ENCODE data around the gene KCNN3. TPM values are rescaled to one million over a fixed set of nuclear protein-coding genes. Genes with fewer than 3 reads are reported as not detected.

KCNN3 gene
- total RNA-seq, 2 donors from 2014 or later: 0.12 to 0.29 TPM

- no peak overlapping the region for H3K4me3 Mint-ChIP-seq
- no peak for ATAC-seq
- H3K27ac Mint-ChIP-seq: no peak overlapping the region
- no peak for DNase-seq
- H3K9me3 ChIP-seq (ENCODE audit: control insufficient read depth, low read length, poor library complexity, severe bottlenecking): no peaks in the 10 kb centered on the region
- peaks cover 3% of the 10 kb centered on the region for H3K4me1 Mint-ChIP-seq
- H3K36me3 Mint-ChIP-seq (ENCODE audit: low read depth): no peaks in the 10 kb centered on the region
- peaks cover 14% of the 10 kb centered on the region for H3K27me3 Mint-ChIP-seq
These were observed 49.4 kb downstream of the KCNN3 start for GRCh38 chr1:154820646-154821045.

- H3K36me3 Mint-ChIP-seq (ENCODE audit: low read depth): no peaks in the 10 kb centered on the region
- DNase-seq: no peak
- no peak for ATAC-seq
- no peak overlapping the region for H3K4me3 Mint-ChIP-seq
- no peak overlapping the region for H3K27ac Mint-ChIP-seq
- H3K9me3 ChIP-seq (ENCODE audit: control insufficient read depth, low read length, poor library complexity, severe bottlenecking): no peaks in the 10 kb centered on the region
- peaks cover 3% of the 10 kb centered on the region for H3K4me1 Mint-ChIP-seq
- peaks cover 14% of the 10 kb centered on the region for H3K27me3 Mint-ChIP-seq
These were observed 50.2 kb downstream of the KCNN3 start for GRCh38 chr1:154819628-154820590.

GRCh38 chr1:154818911-154819310, 51.2 kb downstream of the KCNN3 start:
- DNase-seq (no peak), ATAC-seq (no peak)
- no peaks in the 10 kb centered on the region for H3K9me3 ChIP-seq (ENCODE audit: control insufficient read depth, low read length, poor library complexity, severe bottlenecking)
- H3K4me3 Mint-ChIP-seq: no peak overlapping the region
- no peak overlapping the region for H3K27ac Mint-ChIP-seq
- H3K27me3 Mint-ChIP-seq: peaks cover 14% of the 10 kb centered on the region
- peaks cover 3% of the 10 kb centered on the region for H3K4me1 Mint-ChIP-seq
- no peaks in the 10 kb centered on the region for H3K36me3 Mint-ChIP-seq (ENCODE audit: low read depth)

GRCh38 chr1:154816937-154817336, 53.1 kb downstream of the KCNN3 start:
- no peak for DNase-seq
- no peaks in the 10 kb centered on the region for H3K9me3 ChIP-seq (ENCODE audit: control insufficient read depth, low read length, poor library complexity, severe bottlenecking)
- Mint-ChIP-seq H3K4me1 (no peaks in the 10 kb centered on the region), H3K27ac (peak overlapping the region; percentile 12), H3K27me3 (peaks cover 20% of the 10 kb centered on the region), H3K36me3 (ENCODE audit: low read depth) (no peaks in the 10 kb centered on the region), H3K4me3 (no peak overlapping the region)
- ATAC-seq: no peak

GRCh38 chr1:154816369-154816768, 53.7 kb downstream of the KCNN3 start:
- peaks cover 20% of the 10 kb centered on the region for H3K27me3 Mint-ChIP-seq
- peak overlapping the region; percentile 12 for H3K27ac Mint-ChIP-seq
- H3K4me3 Mint-ChIP-seq: no peak overlapping the region
- no peaks in the 10 kb centered on the region for H3K36me3 Mint-ChIP-seq (ENCODE audit: low read depth)
- no peaks in the 10 kb centered on the region for H3K4me1 Mint-ChIP-seq
- DNase-seq: no peak
- no peak for ATAC-seq
- no peaks in the 10 kb centered on the region for H3K9me3 ChIP-seq (ENCODE audit: control insufficient read depth, low read length, poor library complexity, severe bottlenecking)

- no peaks in the 10 kb centered on the region for H3K36me3 Mint-ChIP-seq (ENCODE audit: low read depth)
- ATAC-seq (no peak), DNase-seq (no peak)
- H3K4me1 Mint-ChIP-seq: peaks cover 8% of the 10 kb centered on the region
- H3K4me3 Mint-ChIP-seq: no peak overlapping the region
- H3K9me3 ChIP-seq (ENCODE audit: control insufficient read depth, low read length, poor library complexity, severe bottlenecking): no peaks in the 10 kb centered on the region
- peaks cover 20% of the 10 kb centered on the region for H3K27me3 Mint-ChIP-seq
- H3K27ac Mint-ChIP-seq: no peak overlapping the region
These were observed 56.1 kb downstream of the KCNN3 start for GRCh38 chr1:154813846-154814505.

GRCh38 chr1:154813300-154813816, 56.7 kb downstream of the KCNN3 start:
- H3K9me3 ChIP-seq (ENCODE audit: control insufficient read depth, low read length, poor library complexity, severe bottlenecking): no peaks in the 10 kb centered on the region
- H3K4me3 Mint-ChIP-seq: no peak overlapping the region
- ATAC-seq (no peak), DNase-seq (no peak)
- no peaks in the 10 kb centered on the region for H3K36me3 Mint-ChIP-seq (ENCODE audit: low read depth)
- H3K27me3 Mint-ChIP-seq: peaks cover 22% of the 10 kb centered on the region
- peaks cover 8% of the 10 kb centered on the region for H3K4me1 Mint-ChIP-seq
- no peak overlapping the region for H3K27ac Mint-ChIP-seq

GRCh38 chr1:154812877-154813276, 57.2 kb downstream of the KCNN3 start:
- Mint-ChIP-seq H3K4me3 (no peak overlapping the region), H3K4me1 (peaks cover 10% of the 10 kb centered on the region), H3K27ac (no peak overlapping the region), H3K36me3 (ENCODE audit: low read depth) (no peaks in the 10 kb centered on the region), H3K27me3 (peaks cover 26% of the 10 kb centered on the region)
- no peak for DNase-seq
- no peaks in the 10 kb centered on the region for H3K9me3 ChIP-seq (ENCODE audit: control insufficient read depth, low read length, poor library complexity, severe bottlenecking)
- ATAC-seq: no peak

- DNase-seq: no peak
- Mint-ChIP-seq H3K36me3 (ENCODE audit: low read depth) (no peaks in the 10 kb centered on the region), H3K4me1 (peaks cover 12% of the 10 kb centered on the region), H3K4me3 (no peak overlapping the region), H3K27me3 (peaks cover 36% of the 10 kb centered on the region), H3K27ac (no peak overlapping the region)
- no peak for ATAC-seq
- no peaks in the 10 kb centered on the region for H3K9me3 ChIP-seq (ENCODE audit: control insufficient read depth, low read length, poor library complexity, severe bottlenecking)
These were observed 59.5 kb downstream of the KCNN3 start for GRCh38 chr1:154810571-154810970.

GRCh38 chr1:154809436-154810413, 60.4 kb downstream of the KCNN3 start:
- H3K36me3 Mint-ChIP-seq (ENCODE audit: low read depth): no peaks in the 10 kb centered on the region
- no peak for DNase-seq
- H3K4me3 Mint-ChIP-seq: no peak overlapping the region
- H3K4me1 Mint-ChIP-seq: peaks cover 12% of the 10 kb centered on the region
- no peak for ATAC-seq
- H3K27me3 Mint-ChIP-seq: peaks cover 43% of the 10 kb centered on the region
- H3K27ac Mint-ChIP-seq: no peak overlapping the region
- no peaks in the 10 kb centered on the region for H3K9me3 ChIP-seq (ENCODE audit: control insufficient read depth, low read length, poor library complexity, severe bottlenecking)

GRCh38 chr1:154808909-154809262, 61.2 kb downstream of the KCNN3 start:
- H3K27me3 Mint-ChIP-seq: peaks cover 51% of the 10 kb centered on the region
- ATAC-seq (no peak), DNase-seq (no peak)
- H3K4me1 Mint-ChIP-seq: peaks cover 14% of the 10 kb centered on the region
- H3K36me3 Mint-ChIP-seq (ENCODE audit: low read depth): no peaks in the 10 kb centered on the region
- H3K27ac Mint-ChIP-seq: no peak overlapping the region
- H3K9me3 ChIP-seq (ENCODE audit: control insufficient read depth, low read length, poor library complexity, severe bottlenecking): no peaks in the 10 kb centered on the region
- H3K4me3 Mint-ChIP-seq: no peak overlapping the region

GRCh38 chr1:154808261-154808908, 61.7 kb downstream of the KCNN3 start:
- H3K9me3 ChIP-seq (ENCODE audit: control insufficient read depth, low read length, poor library complexity, severe bottlenecking): no peaks in the 10 kb centered on the region
- H3K27ac Mint-ChIP-seq: no peak overlapping the region
- H3K4me3 Mint-ChIP-seq: no peak overlapping the region
- ATAC-seq (no peak), DNase-seq (no peak)
- peaks cover 56% of the 10 kb centered on the region for H3K27me3 Mint-ChIP-seq
- no peaks in the 10 kb centered on the region for H3K36me3 Mint-ChIP-seq (ENCODE audit: low read depth)
- peaks cover 15% of the 10 kb centered on the region for H3K4me1 Mint-ChIP-seq

Measured in T-helper 17 cell (primary cell).